ENCODE measurements around the gene POR.

Gene POR

DNA sequence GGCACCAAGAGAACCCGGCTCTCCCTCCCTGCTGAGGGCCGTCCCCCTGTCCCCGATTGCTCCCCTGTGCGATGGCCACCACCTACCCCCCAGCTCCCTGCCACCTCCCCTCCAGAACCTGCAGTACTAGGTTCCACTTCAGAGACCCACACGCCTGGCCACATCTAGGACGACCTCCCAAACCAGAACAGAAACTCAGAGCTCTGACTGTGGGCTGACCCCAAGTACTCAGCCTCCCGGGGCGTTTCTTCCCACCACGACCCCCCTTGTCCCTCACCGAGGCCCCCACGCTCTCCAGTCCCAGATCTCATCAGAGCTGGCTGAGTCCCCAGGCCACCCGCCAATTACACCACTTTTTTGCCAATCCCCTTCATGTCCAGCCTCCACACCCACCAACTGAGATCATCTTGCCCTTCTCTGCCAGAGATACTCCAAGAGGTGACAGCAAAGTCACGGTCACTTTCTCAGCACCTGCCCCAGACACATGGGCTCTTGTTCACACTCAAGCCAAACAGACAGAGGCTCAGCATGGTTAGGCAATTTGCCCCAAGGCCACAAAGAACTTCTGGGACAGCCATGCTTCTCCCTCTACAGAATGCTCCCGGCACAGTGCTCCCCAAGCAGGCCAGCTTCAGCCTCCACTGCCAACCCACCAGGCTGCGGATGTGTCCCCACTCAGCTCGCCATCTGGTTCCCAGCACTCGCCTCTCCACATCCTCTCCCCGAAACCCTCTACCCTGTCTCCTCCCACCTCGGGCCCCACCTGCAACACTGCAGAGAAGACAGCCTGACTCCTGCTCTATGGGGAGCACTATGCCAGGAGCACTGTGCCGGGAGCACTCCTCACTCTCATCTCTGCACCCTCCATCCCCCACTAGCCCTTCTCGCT is 74.8 kb downstream of the POR start:
- peak overlapping the region; percentile 77 to 83 for H3K27ac ChIP-seq
- DNase-seq (ENCODE audit: low spot score): peak; percentile 77
- peak overlapping the region; percentile 53 for H3K4me3 ChIP-seq
- TF ChIP-seq, protein P1, sequence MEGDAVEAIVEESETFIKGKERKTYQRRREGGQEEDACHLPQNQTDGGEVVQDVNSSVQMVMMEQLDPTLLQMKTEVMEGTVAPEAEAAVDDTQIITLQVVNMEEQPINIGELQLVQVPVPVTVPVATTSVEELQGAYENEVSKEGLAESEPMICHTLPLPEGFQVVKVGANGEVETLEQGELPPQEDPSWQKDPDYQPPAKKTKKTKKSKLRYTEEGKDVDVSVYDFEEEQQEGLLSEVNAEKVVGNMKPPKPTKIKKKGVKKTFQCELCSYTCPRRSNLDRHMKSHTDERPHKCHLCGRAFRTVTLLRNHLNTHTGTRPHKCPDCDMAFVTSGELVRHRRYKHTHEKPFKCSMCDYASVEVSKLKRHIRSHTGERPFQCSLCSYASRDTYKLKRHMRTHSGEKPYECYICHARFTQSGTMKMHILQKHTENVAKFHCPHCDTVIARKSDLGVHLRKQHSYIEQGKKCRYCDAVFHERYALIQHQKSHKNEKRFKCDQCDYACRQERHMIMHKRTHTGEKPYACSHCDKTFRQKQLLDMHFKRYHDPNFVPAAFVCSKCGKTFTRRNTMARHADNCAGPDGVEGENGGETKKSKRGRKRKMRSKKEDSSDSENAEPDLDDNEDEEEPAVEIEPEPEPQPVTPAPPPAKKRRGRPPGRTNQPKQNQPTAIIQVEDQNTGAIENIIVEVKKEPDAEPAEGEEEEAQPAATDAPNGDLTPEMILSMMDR (IDR thresholded peaks at IDR 0.05): no peak

DNA sequence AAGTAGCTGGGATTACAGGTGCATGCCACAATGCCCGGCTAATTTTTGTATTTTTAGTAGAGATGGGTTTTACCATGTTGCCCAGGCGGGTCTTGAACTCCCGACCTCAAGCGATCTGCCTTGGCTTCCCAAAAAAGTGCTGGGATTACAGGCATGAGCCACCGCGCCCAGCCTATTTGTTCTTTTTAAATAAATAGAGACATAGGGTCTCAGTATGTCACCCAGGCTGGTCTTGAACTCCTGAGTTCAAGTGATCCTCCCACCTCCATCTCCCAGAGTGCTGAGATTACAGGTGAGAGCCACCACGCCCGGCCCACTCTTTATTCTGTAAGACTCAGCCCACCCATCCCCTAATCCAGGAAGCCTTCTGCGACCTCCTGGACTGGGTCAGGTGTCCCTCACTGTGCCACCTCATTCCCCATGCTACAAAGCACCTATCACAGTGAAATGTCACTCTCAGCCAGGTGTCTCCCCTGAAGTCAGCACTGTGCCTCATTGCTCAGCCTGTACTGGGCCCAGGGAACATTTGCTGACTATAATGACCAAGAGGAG is 76.7 kb downstream of the POR start:
- TF ChIP-seq, protein P1 (IDR thresholded peaks at IDR 0.05): no peak
- peak overlapping the region; percentile 99 for H3K27ac ChIP-seq
- H3K4me3 ChIP-seq: no peak overlapping the region
- no peak for DNase-seq (ENCODE audit: low spot score)

DNA sequence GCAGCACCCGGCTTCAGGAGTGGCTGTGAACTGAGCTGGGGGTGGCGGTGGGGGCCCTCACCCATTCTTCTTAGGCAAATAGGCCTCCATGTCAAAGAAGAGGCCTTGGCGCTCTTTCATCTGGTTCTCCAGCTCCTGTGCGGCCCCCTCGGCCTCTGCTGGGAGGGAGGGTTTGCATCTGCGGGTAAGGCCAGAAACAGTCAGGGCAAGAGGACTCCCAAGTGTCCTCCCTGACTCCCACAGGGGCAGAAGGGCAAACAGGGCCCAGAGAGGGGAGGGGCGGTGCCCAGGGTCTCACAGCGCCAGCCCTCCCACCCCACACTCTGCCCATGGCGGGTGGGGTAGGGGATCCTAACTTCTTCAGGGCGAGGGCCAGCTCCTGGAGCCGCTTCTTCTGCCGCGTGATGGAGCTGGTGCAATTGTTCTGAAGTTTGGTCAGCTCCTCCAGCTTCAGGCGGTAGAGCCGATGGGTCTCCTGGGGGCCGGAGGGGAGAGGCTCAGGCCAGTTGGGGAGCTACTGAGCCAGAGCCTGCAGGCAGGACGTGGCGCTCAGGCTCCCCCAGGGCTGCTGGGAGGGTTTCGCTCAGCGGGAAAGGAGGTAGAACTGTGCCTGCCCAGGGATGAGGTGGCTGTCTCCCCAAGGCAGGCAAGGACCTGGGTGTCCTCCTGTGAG is 77.3 kb downstream of the POR start:
- peak; percentile 75 for DNase-seq (ENCODE audit: low spot score)
- Histone ChIP-seq H3K4me3 (no peak overlapping the region), H3K27ac (peak overlapping the region; percentile 99)
- TF ChIP-seq, protein P1 (IDR thresholded peaks at IDR 0.05): no peak

DNA sequence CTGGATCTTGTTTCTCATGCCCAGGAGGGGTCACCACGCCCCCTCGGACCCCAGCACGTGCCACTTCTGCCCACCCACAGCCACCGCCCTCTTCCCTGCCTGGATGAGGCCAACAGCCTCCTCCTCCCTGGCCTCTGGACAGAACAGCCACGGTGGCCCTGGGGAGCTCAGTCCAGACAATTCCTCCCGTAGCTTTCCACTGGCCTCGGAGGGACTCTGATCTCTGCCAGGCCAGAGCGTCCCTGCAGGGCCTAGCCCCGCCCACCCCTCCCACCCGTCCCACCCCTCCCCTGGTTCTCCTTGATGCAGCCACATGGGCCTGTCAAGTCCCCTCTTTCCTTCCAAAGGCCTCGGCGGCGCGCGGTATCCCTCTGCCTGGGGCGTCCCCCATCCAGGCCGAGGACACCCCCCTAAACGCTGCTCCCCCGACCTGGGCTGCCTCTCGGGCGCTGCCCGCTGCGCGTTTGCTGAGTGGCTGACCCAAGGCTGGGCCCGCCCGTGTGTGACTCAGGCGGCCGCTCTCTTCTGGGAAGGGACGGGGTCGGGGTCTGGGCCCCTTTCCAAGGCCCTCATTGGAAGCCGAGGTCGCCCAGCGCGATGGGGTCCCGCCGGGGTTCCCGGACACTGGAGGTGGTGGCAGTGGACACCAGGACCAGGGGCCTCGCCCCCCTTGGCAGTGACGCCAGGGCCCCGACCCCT is 78.9 kb downstream of the POR start:
- TF ChIP-seq, protein P1 (IDR thresholded peaks at IDR 0.05): no peak
- DNase-seq (ENCODE audit: low spot score): peak; percentile 96
- H3K27ac ChIP-seq: peak overlapping the region; percentile 99
- H3K4me3 ChIP-seq: peak overlapping the region; percentile 95

DNA sequence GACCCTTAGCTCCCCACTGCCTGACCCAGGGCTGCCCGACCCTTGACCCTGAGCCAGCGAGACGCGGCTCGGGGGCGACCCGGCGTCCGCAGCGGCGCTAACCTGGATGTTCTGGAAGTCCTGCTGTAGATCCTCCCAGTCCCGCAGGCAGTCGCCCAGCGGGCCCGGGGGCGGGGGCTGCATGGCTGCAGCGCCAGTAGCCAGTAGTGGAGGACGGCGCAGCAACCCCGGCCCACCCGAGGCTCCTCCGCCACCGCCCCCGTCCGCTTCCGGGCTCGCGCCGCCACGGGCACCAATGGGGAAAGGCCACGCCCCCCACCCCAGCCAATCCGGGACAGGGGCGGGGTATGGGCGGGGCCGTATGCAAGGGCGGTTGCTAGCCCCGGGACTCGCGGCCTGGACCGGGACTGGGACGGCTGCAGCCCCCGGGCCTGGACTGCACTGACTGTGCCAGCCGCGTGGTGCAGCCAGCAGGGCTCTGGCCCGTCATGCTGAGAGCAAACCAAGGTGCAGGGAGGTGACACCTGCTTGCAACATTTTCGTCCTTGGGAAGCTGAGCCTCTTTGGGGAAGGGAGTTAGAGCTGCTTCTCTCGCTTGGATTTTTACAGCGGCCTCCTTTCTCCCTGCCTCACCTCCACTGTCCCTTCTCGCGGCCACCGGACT is 79.6 kb downstream of the POR start, which contains the start of gene TMEM120A:
TMEM120A (minus strand) TSS at position 208 of the 664 bp plus-strand sequence; CDS start at position 183, 25 bp downstream.
- H3K27ac ChIP-seq: peak within 1 kb of the TSS; percentile 99
- TF ChIP-seq, protein P1 (IDR thresholded peaks at IDR 0.05): no peak
- peak within 1 kb of the TSS; percentile 95 for H3K4me3 ChIP-seq
- peak; percentile 97 for DNase-seq (ENCODE audit: low spot score)

DNA sequence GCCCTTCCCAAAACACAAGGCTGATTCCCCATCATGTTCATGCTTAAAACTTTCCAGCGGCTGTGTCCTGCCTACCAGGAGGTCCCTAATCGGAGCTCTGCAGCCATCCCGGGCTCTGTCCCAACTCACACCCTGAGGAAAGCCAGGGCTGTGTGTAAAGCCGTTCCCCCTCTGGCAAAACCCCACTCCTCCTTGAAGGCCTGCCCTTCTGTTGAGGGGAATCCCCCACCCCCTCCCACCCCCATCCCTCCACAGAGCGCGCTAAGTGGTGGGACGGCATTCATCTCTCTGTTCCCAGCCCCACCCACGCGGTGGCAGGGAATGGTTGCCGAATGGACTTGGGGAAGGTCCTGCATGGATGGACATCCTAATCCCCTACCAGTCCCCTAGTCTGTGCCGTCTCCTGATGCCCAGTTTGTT is 80.1 kb downstream of the POR start:
- TF ChIP-seq, protein P1 (IDR thresholded peaks at IDR 0.05): no peak
- no peak for DNase-seq (ENCODE audit: low spot score)
- Histone ChIP-seq H3K4me3 (peak overlapping the region; percentile 95), H3K27ac (peak overlapping the region; percentile 99)
